IPS-20b (cell line): Measurements from ENCODE around the gene SMC5.

Experiments used
- H3K27ac ChIP-seq: one replicate; pipeline ENCODE4 v1.5.1; 2013; ENCODE audit warnings: low read length
- H3K27me3 ChIP-seq: 2 replicates; pipeline ENCODE4 v1.6.1; 2013; ENCODE audit warnings: mild to moderate bottlenecking, low read length, inconsistent platforms; ENCODE audit not compliant: insufficient read depth
- H3K36me3 ChIP-seq: 2 replicates; pipeline ENCODE4 v1.6.1; 2013; ENCODE audit warnings: low read depth, mild to moderate bottlenecking, inconsistent platforms, low read length, moderate library complexity; ENCODE audit not compliant: insufficient read depth
- H3K4me1 ChIP-seq: 2 replicates; pipeline ENCODE4 v1.6.1; 2013; ENCODE audit warnings: mild to moderate bottlenecking, control low read depth, inconsistent platforms, low read length, moderate library complexity; ENCODE audit not compliant: insufficient read depth
- H3K4me3 ChIP-seq: 2 replicates; pipeline ENCODE4 v1.5.1; 2013; ENCODE audit warnings: mild to moderate bottlenecking, low read length, inconsistent platforms
- H3K9ac ChIP-seq: 2 replicates; pipeline ENCODE4 v1.6.1; 2013; ENCODE audit warnings: low read depth, mild to moderate bottlenecking, inconsistent platforms, low read length, moderate library complexity
- H3K9me3 ChIP-seq: 2 replicates; pipeline ENCODE4 v1.6.1; 2013; ENCODE audit warnings: mild to moderate bottlenecking, low read depth, low read length, inconsistent platforms; ENCODE audit not compliant: insufficient read depth

SMC5 gene

DNA sequence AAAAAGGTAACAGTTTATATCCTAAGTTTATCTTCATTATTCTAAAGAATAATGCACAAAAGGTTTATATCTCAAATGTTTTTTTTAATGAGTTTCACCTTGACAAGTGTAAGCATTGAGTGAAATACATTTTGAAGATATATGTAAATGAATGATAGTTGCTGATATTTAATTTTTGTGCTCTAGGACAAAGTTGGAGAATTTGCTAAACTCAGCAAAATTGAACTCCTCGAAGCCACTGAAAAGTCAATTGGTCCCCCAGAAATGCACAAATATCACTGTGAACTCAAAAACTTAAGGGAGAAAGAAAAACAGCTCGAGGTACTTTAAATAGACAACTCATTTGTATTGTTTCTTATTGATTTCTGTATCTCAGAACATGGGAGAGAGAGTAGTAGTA is 19.5 kb downstream of the SMC5 start:
- H3K36me3 ChIP-seq = peaks cover 53% of the 10 kb centered on the region
- H3K9ac ChIP-seq = no peak overlapping the region
- H3K27ac ChIP-seq = no peak overlapping the region
- H3K9me3 ChIP-seq = no peaks in the 10 kb centered on the region
- H3K4me1 ChIP-seq = no peaks in the 10 kb centered on the region
- H3K27me3 ChIP-seq = no peaks in the 10 kb centered on the region
- H3K4me3 ChIP-seq = no peak overlapping the region

DNA sequence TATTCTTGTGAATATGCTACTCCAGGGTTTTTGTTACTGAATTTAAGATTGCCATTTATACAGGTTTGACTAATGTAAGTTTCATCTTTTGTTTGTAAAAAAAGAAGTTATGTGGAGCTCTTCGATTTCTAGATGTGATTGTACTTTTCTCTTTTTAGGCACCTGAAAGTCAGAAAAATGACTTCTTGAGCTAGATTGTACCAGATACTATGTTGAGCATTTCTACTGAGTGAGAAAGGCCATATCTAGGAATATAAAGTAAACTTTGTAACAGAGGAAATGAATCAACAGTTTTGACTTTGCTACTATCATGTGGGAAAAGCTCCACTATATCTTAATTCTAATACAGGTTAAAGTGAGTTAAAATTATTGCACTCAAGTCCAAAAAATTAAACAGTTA is 25.1 kb downstream of the SMC5 start:
- Histone ChIP-seq H3K36me3 (peaks cover 74% of the 10 kb centered on the region), H3K4me3 (no peak overlapping the region), H3K9me3 (no peaks in the 10 kb centered on the region), H3K9ac (no peak overlapping the region), H3K4me1 (no peaks in the 10 kb centered on the region), H3K27ac (no peak overlapping the region), H3K27me3 (no peaks in the 10 kb centered on the region)

GRCh38 chr9:70285246-70285645 is 26.5 kb downstream of the SMC5 start:
- H3K9me3 ChIP-seq = no peaks in the 10 kb centered on the region
- H3K4me1 ChIP-seq = no peaks in the 10 kb centered on the region
- no peak overlapping the region for H3K4me3 ChIP-seq
- H3K36me3 ChIP-seq = peaks cover 70% of the 10 kb centered on the region
- no peak overlapping the region for H3K27ac ChIP-seq
- no peak overlapping the region for H3K9ac ChIP-seq
- no peaks in the 10 kb centered on the region for H3K27me3 ChIP-seq

GRCh38 chr9:70285981-70286598 is 27.3 kb downstream of the SMC5 start:
- Histone ChIP-seq H3K36me3 (peaks cover 70% of the 10 kb centered on the region), H3K4me3 (no peak overlapping the region), H3K4me1 (no peaks in the 10 kb centered on the region), H3K27ac (no peak overlapping the region), H3K9ac (no peak overlapping the region), H3K27me3 (no peaks in the 10 kb centered on the region), H3K9me3 (peaks cover 3% of the 10 kb centered on the region)

- Histone ChIP-seq H3K4me1 (no peaks in the 10 kb centered on the region; the same call in 1 of the 2 replicates), H3K9ac (no peak overlapping the region), H3K9me3 (peaks cover 18% of the 10 kb centered on the region), H3K27me3 (no peaks in the 10 kb centered on the region), H3K4me3 (no peak overlapping the region), H3K36me3 (peaks cover 43% of the 10 kb centered on the region), H3K27ac (no peak overlapping the region)
Observed at GRCh38 chr9:70290626-70291025, 31.8 kb downstream of the SMC5 start.

- Histone ChIP-seq H3K4me3 (no peak overlapping the region), H3K27me3 (no peaks in the 10 kb centered on the region), H3K9me3 (peaks cover 18% of the 10 kb centered on the region), H3K36me3 (peaks cover 35% of the 10 kb centered on the region), H3K4me1 (no peaks in the 10 kb centered on the region; the same call in 1 of the 2 replicates), H3K27ac (no peak overlapping the region), H3K9ac (no peak overlapping the region)
Observed at GRCh38 chr9:70291446-70291845, 32.7 kb downstream of the SMC5 start.

DNA sequence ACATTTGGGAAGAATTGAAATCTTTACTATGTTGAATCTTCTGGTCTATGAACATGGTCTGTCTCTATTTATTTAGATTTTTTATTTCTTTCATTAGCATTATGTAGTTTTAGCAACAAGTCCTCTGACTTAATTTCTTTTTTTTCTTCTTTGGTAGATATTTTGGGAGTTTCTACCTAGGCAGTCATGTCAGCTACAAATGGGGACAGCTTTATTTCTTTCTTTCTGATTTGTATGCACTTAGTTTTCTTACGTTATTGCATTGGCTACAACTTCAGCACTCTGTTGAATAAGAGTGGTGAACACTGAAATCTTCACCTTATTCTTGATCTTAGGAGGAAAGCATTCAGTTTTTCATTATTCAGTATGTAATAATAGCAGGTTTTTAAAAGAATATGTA is 33.5 kb downstream of the SMC5 start:
- H3K4me1 ChIP-seq = no peaks in the 10 kb centered on the region; the same call in 1 of the 2 replicates
- no peak overlapping the region for H3K27ac ChIP-seq
- no peak overlapping the region for H3K4me3 ChIP-seq
- H3K9ac ChIP-seq = no peak overlapping the region
- no peaks in the 10 kb centered on the region for H3K27me3 ChIP-seq
- peaks cover 41% of the 10 kb centered on the region for H3K36me3 ChIP-seq
- H3K9me3 ChIP-seq = peaks cover 18% of the 10 kb centered on the region

DNA sequence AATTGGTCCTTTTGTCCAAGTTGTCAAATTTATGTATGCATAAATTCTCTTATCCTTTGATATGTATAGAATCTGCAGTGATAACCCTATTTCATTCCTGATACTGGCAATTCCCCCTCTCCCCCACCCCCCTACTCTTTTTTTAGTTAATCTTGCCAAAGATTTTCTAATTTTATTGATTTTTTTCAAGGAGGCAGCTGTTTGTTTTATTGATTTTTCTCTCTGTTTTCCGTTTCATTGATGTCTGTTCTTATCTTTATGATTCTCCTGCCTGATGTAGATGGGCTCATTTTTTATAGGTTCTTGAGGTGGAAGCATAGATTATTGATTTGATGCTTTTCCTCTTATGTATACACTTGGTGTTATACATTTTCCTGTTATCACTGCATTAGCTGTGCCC is 34.4 kb downstream of the SMC5 start:
- Histone ChIP-seq H3K9me3 (peaks cover 18% of the 10 kb centered on the region), H3K9ac (no peak overlapping the region), H3K4me1 (no peaks in the 10 kb centered on the region; the same call in 1 of the 2 replicates), H3K27me3 (no peaks in the 10 kb centered on the region), H3K36me3 (peaks cover 42% of the 10 kb centered on the region), H3K27ac (no peak overlapping the region), H3K4me3 (no peak overlapping the region)

DNA sequence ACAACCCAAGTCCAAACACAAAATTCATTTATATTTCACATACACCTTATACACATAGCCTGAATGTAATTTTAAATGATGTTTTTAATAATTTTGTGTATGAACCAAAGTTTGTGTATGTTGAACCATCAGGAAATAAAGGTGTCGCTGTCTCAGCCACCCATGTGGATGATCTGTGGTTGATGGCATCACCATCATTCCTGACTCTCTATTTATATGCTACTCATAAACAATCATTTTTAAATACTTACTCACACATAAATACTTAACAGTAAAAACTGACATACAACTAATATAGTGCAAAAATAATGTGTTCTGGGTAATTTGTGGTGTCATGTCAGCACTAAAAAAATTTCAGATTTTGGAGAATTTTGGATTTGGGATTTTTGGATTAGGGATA is 38.4 kb downstream of the SMC5 start:
- no peak overlapping the region for H3K9ac ChIP-seq
- H3K36me3 ChIP-seq = peaks cover 54% of the 10 kb centered on the region
- no peak overlapping the region for H3K27ac ChIP-seq
- H3K4me3 ChIP-seq = no peak overlapping the region
- H3K27me3 ChIP-seq = no peaks in the 10 kb centered on the region
- peaks cover 4% of the 10 kb centered on the region; the same call in 1 of the 2 replicates for H3K9me3 ChIP-seq
- H3K4me1 ChIP-seq = no peaks in the 10 kb centered on the region

DNA sequence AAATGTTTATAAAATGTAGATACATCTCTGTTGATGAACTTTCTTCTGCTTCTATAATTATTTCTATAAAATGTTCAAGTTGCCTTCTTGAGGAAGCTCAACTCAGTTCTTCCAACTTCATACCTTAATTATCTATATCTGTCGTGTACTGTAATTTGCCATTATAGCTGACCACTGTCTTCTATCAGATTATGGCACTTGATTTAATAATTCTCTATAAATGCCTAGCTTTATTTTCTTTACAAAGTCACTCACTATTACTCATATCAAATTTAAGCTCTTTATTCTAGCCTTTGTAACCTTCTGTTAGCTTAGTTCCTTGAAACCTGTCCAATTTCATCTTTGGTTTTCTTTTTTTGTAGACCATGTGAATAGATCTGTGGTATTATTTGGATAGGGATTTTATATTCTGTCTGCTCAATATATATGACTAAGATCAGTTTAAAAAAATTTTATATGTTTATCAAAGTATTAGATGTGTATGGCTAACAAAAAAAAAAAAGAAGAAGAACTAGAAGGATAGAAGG is 39.5 kb downstream of the SMC5 start:
- H3K4me1 ChIP-seq = no peaks in the 10 kb centered on the region
- H3K9ac ChIP-seq = no peak overlapping the region
- no peaks in the 10 kb centered on the region for H3K9me3 ChIP-seq
- H3K27me3 ChIP-seq = no peaks in the 10 kb centered on the region
- H3K4me3 ChIP-seq = no peak overlapping the region
- peaks cover 49% of the 10 kb centered on the region for H3K36me3 ChIP-seq
- H3K27ac ChIP-seq = no peak overlapping the region

DNA sequence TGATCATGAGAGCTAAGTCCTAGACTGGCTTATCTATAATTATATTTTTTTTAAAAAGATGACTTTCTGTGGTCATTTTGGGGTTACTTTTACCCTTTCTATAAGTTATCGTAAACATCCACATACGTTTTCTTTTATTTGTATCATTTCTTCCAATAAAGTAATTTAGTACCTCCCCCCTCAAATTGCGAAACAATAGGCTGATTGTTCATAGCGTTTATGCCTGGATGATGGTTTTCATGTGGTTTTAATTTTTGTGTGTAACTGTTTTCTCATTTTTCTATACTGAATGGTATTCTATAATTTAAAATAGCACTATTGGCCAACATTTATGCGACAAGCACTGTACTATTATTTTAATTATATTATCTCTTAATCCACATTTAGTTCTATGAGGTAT is 44.5 kb downstream of the SMC5 start:
- Histone ChIP-seq H3K4me3 (no peak overlapping the region), H3K27ac (no peak overlapping the region), H3K4me1 (no peaks in the 10 kb centered on the region), H3K27me3 (no peaks in the 10 kb centered on the region), H3K9me3 (no peaks in the 10 kb centered on the region), H3K36me3 (peaks cover 63% of the 10 kb centered on the region), H3K9ac (no peak overlapping the region)

DNA sequence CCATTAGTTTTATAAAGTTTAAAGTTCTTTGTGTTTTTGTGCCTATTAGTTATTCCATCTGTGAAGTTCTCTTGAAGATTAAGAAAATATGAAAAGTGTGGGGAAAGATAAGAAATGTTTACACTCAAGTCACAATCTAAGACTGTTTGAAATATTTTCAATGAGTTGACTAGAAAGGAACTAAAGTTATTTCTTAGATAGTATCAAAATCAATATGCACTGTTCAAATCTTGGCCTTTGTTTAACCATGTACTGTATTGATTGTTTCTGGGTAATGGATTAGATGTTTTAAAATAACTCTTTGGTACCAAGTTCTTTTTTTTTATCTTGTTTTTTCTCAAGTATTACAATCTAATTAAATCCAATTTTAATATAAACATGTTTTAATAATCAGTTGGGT is 46.0 kb downstream of the SMC5 start:
- Histone ChIP-seq H3K27ac (no peak overlapping the region), H3K36me3 (peaks cover 60% of the 10 kb centered on the region), H3K9me3 (no peaks in the 10 kb centered on the region), H3K4me1 (no peaks in the 10 kb centered on the region), H3K9ac (no peak overlapping the region), H3K4me3 (no peak overlapping the region), H3K27me3 (no peaks in the 10 kb centered on the region)
